Activated naive CD4-positive, alpha-beta T cell treated with anti-CD3 and anti-CD28 coated beads, Interleukin-2, amount 10 ng/mL, durations not matched to agents 5 hours and 36 hours (primary cell): ENCODE measurements around the gene YAF2. TPM values are rescaled to one million over a fixed set of nuclear protein-coding genes. Genes with fewer than 3 reads are reported as not detected.

ENCODE experiments used
- total RNA-seq, 2 experiments: library from RNA; stranded (reverse); gene quantifications; one replicate each; pipeline ENCODE4 v1.2.3, GENCODE V29; 2021

Gene YAF2
- 10 to 100 TPM; 38.1 to 40.3 TPM for total RNA-seq

GRCh38 chr12:42238240-42239140 is at the start of gene YAF2:
TSS of gene YAF2 (minus strand) at chr12:42238248. CDS start at chr12:42238180, 68 bp downstream.

GRCh38 chr12:42144408-42145196 is 93.4 kb downstream of the YAF2 start, which contains the start of gene GXYLT1:
TSS of gene GXYLT1 (minus strand) at chr12:42144874. CDS start at chr12:42144646, 228 bp downstream.

Other genes with a start within 250 kb of the YAF2 start
- gene GXYLT1, start 93.4 kb downstream of the YAF2 start, total RNA-seq: 1 to 10 TPM; 7.3 to 8.0 TPM
- gene ZCRB1, start 87.8 kb upstream of the YAF2 start, total RNA-seq: 10 to 100 TPM; 36.4 to 36.8 TPM
- 10 to 100 TPM; 79.9 to 83.7 TPM for gene PPHLN1, start 87.9 kb upstream of the YAF2 start, total RNA-seq